Activated CD8-positive, alpha-beta memory T cell treated with anti-CD3 and anti-CD28 coated beads, Interleukin-2, amount 10 ng/mL, durations not matched to agents 7 days and 5 days (primary cell): ENCODE measurements around the gene COQ5. TPM values are rescaled to one million over a fixed set of nuclear protein-coding genes. Genes with fewer than 3 reads are reported as not detected.

Source experiments
- ATAC-seq: fragments of 150-1000 bp; cut with Tn5 transposase; one replicate; pipeline ENCODE4 v1.10.0; 2021; ENCODE audit warnings: moderate library complexity
- CTCF ChIA-PET: fragments of 350-600 bp; sonication (Branson Sonifier 250); formaldehyde crosslinking; loops from one replicate; lab custom pipeline; 2021; ENCODE audit warnings: antibody characterized with exemption; lab: Charles Lee
- DNase-seq: peaks from one replicate; pipeline ENCODE4 v3.0.0-alpha.2; 2020
- H3K27ac Mint-ChIP-seq: one replicate; pipeline ENCODE4 v1.8.0; 2021; ENCODE audit warnings: mild to moderate bottlenecking, mixed read lengths
- H3K27me3 Mint-ChIP-seq: one replicate; pipeline ENCODE4 v1.8.0; 2021; ENCODE audit warnings: mixed read lengths
- H3K36me3 Mint-ChIP-seq: one replicate; pipeline ENCODE4 v1.8.0; 2021; ENCODE audit warnings: mild to moderate bottlenecking, mixed read lengths
- H3K4me1 Mint-ChIP-seq: one replicate; pipeline ENCODE4 v1.8.0; 2021; ENCODE audit warnings: mixed read lengths
- H3K4me3 Mint-ChIP-seq: one replicate; pipeline ENCODE4 v1.8.0; 2021; ENCODE audit warnings: mild to moderate bottlenecking, moderate library complexity, mixed read lengths
- H3K9me3 Mint-ChIP-seq: one replicate; pipeline ENCODE4 v1.8.0; 2022; ENCODE audit warnings: low read depth, mixed read lengths
- total RNA-seq, 2 experiments: library from RNA; stranded (reverse); gene quantifications; one replicate each; pipeline ENCODE4 v1.2.3, GENCODE V29; 2021

Gene COQ5
- total RNA-seq, 2 experiments from 2014 or later, result 26.4 to 34.0 TPM

DNA sequence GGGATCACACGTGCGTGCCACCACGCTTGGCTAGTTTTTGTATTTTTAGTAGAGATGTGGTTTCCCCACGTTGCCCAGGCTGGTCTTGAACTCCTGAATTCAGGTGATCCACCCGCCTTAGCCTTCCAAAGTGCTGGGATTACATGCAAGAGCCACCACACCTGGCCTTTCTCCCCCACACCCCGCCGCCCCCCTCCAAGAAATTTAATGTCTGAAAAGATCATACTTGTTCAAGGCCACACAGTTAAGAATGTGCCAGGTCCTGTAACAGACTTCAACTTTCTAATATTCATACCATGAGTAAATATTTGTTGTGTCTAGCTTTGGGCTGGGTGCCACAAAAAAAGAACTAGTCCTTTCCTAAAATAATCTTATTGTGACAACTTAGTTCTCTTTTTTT lies 73.7 kb downstream of the COQ5 start:
- Mint-ChIP-seq H3K4me1 (peaks cover 5% of the 10 kb centered on the region), H3K27ac (no peak overlapping the region), H3K36me3 (peaks cover 37% of the 10 kb centered on the region), H3K27me3 (no peaks in the 10 kb centered on the region), H3K9me3 (no peaks in the 10 kb centered on the region), H3K4me3 (no peak overlapping the region)
- DNase-seq, result no peak
- ATAC-seq, result no peak
- CTCF ChIA-PET, result interaction anchor here (0.7 to 6.5 kb wide), 5 partner anchors 11 to 1004 kb away, joined by 3 to 37 read pairs (median 6); partner anchors contain the start of gene SRSF9

DNA sequence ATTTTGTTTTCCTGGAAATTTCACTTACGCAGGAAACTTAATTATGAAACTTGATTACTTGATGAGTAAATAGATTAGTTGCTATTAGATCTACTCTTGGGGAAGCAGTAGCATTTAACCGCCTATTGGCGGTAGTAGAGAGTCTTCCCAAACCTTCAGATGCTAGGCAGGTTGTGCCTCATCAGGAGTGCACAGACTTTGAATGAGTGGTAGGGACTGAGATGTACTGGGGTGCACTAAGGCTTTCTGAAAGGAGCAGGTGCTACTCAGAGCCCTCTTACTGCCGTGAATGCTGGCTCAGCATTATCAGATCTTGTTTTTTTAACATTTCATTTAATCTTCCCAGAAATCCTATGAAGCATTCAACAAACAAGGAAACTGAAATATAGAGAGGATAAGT lies 75.0 kb downstream of the COQ5 start:
- peak; percentile 90 for ATAC-seq
- H3K9me3 Mint-ChIP-seq, result no peaks in the 10 kb centered on the region
- CTCF ChIA-PET, result interaction anchor here (1.5 to 6.5 kb wide), 4 partner anchors 9 to 21 kb away, joined by 4 to 37 read pairs (median 6); partner anchors contain the start of gene SRSF9
- DNase-seq, result peak; percentile 48
- no peaks in the 10 kb centered on the region for H3K27me3 Mint-ChIP-seq
- H3K36me3 Mint-ChIP-seq, result peaks cover 29% of the 10 kb centered on the region
- H3K27ac Mint-ChIP-seq, result peak overlapping the region; percentile 15
- no peak overlapping the region for H3K4me3 Mint-ChIP-seq
- peaks cover 8% of the 10 kb centered on the region for H3K4me1 Mint-ChIP-seq

Other genes with a start within 250 kb of the COQ5 start
- 1,000 to 10,000 TPM in 1 of 2 experiments, 100 to 1,000 TPM in 1; 953 to 3,569 TPM for gene RNU4-2, start 237.3 kb downstream of the COQ5 start, total RNA-seq
- 1,000 to 10,000 TPM in 1 of 2 experiments, 100 to 1,000 TPM in 1; 780 to 2,122 TPM for gene RNU4-1, start 235.9 kb downstream of the COQ5 start, total RNA-seq
- gene SIRT4, start 226.8 kb downstream of the COQ5 start, total RNA-seq, result 1 to 10 TPM; 2.4 to 3.0 TPM
- not detected for gene PLA2G1B, start 201.4 kb downstream of the COQ5 start, total RNA-seq
- under 1 TPM in 1 of 2 experiments, not detected in 1; 0.07 TPM for gene MSI1, start 160.0 kb downstream of the COQ5 start, total RNA-seq
- 100 to 1,000 TPM; 329 to 408 TPM for gene COX6A1, start 91.0 kb downstream of the COQ5 start, total RNA-seq
- 10 to 100 TPM; 26.8 to 38.0 TPM for gene TRIAP1, start 82.8 kb downstream of the COQ5 start, total RNA-seq
- 10 to 100 TPM; 25.3 to 32.7 TPM for gene GATC, start 82.7 kb downstream of the COQ5 start, total RNA-seq
- gene SRSF9, start 59.4 kb downstream of the COQ5 start, total RNA-seq, result 100 to 1,000 TPM; 195 to 240 TPM
- gene DYNLL1, start 33.0 kb downstream of the COQ5 start, total RNA-seq, result 100 to 1,000 TPM; 190 to 264 TPM
- 100 to 1,000 TPM; 209 to 217 TPM for gene RNF10, start 5.2 kb upstream of the COQ5 start, total RNA-seq
- 10 to 100 TPM; 63.1 to 65.1 TPM for gene POP5, start 52.2 kb upstream of the COQ5 start, total RNA-seq
- not detected for gene CABP1, start 111.5 kb upstream of the COQ5 start, total RNA-seq
- 10 to 100 TPM; 74.5 to 96.2 TPM for gene MLEC, start 158.0 kb upstream of the COQ5 start, total RNA-seq
- 10 to 100 TPM; 15.9 to 22.9 TPM for gene UNC119B, start 181.3 kb upstream of the COQ5 start, total RNA-seq
- gene ACADS, start 196.7 kb upstream of the COQ5 start, total RNA-seq, result 10 to 100 TPM; 14.6 to 17.6 TPM